Measurements from ENCODE around the gene FOXK1. TPM values are rescaled to one million over a fixed set of nuclear protein-coding genes. Genes with fewer than 3 reads are reported as not detected.

Gene FOXK1
- total RNA-seq, 2 donors from 2014 or later = 19.4 to 24.8 TPM

DNA sequence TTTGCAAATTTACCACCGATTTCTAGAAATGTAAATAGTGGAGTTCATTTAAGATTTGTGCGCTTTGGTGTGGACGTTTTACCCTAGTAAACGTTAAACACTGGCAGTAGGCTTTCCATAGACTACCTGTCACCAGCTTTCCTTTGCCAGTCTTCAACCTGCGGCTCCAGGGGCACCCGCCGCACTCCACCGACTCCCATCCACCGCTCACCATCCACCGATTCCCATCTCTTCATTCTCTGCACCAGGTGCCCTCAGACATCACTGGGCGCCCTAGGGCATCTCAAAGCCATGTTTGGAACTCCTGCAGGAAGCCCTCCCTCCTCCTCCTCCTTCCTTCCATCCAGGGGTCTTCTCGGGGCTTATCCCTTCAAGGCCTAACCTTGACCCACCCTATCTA, 91.9 kb downstream of the FOXK1 start:
- DNase-seq (ENCODE audit: low spot score) = no peak
- Histone ChIP-seq H3K27me3 (no peaks in the 10 kb centered on the region), H3K9me3 (no peaks in the 10 kb centered on the region), H3K27ac (no peak overlapping the region), H3K4me1 (peaks cover 0 to 47% of the 10 kb centered on the region in 2 donors), H3K4me3 (no peak overlapping the region), H3K36me3 (no peaks in the 10 kb centered on the region)
- TF ChIP-seq, protein P1, sequence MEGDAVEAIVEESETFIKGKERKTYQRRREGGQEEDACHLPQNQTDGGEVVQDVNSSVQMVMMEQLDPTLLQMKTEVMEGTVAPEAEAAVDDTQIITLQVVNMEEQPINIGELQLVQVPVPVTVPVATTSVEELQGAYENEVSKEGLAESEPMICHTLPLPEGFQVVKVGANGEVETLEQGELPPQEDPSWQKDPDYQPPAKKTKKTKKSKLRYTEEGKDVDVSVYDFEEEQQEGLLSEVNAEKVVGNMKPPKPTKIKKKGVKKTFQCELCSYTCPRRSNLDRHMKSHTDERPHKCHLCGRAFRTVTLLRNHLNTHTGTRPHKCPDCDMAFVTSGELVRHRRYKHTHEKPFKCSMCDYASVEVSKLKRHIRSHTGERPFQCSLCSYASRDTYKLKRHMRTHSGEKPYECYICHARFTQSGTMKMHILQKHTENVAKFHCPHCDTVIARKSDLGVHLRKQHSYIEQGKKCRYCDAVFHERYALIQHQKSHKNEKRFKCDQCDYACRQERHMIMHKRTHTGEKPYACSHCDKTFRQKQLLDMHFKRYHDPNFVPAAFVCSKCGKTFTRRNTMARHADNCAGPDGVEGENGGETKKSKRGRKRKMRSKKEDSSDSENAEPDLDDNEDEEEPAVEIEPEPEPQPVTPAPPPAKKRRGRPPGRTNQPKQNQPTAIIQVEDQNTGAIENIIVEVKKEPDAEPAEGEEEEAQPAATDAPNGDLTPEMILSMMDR (IDR thresholded peaks at IDR 0.05) = no peak

DNA sequence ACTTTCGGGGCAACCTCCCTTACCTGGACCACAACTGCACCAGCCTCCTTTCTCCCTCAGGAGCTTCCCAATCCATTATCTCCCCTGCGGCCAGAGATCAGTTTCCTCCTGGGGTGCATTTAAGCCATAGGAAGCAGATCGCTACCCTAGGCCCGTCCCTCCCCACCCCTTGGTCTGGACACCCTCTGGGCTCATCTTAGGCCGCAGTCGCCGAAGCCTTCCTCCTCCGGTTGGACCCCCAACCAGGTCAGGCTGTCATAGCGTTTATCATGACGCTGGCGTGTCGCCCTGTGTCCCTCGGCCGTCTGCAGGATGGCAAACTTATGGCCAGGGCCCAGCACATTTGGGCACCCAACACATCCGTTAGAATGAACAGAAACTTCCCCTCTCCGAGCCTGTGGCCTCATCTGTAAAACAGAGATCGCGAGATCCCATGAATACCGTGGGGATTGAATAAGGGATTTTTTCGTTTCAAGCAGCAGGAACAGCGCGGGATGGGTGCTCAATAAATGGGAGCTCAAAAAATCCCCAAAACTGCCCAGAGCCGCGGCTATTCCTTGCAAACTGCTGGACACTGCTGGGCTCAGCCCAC, 92.7 kb downstream of the FOXK1 start:
- no peak for DNase-seq (ENCODE audit: low spot score)
- TF ChIP-seq, protein P1 (IDR thresholded peaks at IDR 0.05) = no peak
- Histone ChIP-seq H3K4me1 (peaks cover 0 to 40% of the 10 kb centered on the region in 2 donors), H3K27ac (peak overlapping the region; percentile 91 to 96), H3K9me3 (no peaks in the 10 kb centered on the region), H3K4me3 (peak overlapping the region; percentile 85 to 91), H3K27me3 (no peaks in the 10 kb centered on the region), H3K36me3 (no peaks in the 10 kb centered on the region)

DNA sequence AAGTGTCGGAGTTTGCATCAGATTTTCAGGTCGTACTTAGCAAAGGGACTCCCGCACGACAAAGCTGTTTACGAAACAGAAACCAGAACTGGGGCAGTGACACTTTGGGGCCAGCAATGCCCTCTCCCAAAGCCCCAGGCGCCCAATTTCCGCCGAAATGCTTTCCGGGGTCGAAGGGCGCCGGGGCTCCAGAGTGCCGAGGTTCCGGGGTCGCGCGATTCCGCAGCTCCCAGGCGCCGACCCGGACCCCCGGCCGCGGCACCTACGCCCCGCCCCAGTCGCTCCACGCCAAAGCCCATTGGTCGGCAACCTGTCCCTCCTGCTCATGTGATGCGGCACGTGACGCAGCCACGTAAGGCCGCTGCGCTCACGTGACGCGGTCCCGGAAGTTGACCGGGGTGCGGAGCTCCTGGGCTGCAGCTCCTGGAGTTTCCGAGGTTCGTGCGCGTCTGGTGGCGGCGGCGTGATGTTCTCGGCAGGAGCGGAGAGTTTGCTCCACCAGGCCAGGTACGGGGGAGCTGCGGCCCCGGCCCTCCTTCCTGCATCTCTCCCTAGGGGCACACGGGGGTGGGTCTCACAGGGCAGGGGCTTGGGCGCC, 93.3 kb downstream of the FOXK1 start, which contains the start of gene AP5Z1:
AP5Z1 (plus strand) TSS at position 374 of the 598 bp plus-strand sequence; CDS start at position 467, 93 bp downstream.
- Histone ChIP-seq H3K27ac (peak within 1 kb of the TSS; percentile 91 to 96), H3K9me3 (no peaks in the 10 kb centered on the region), H3K4me1 (peaks cover 0 to 34% of the 10 kb centered on the region in 2 donors), H3K36me3 (no peaks in the 10 kb centered on the region), H3K4me3 (peak within 1 kb of the TSS; percentile 85 to 91), H3K27me3 (no peaks in the 10 kb centered on the region)
- DNase-seq (ENCODE audit: low spot score) = peak; percentile 96
- TF ChIP-seq, protein P1 (IDR thresholded peaks at IDR 0.05) = no peak

DNA sequence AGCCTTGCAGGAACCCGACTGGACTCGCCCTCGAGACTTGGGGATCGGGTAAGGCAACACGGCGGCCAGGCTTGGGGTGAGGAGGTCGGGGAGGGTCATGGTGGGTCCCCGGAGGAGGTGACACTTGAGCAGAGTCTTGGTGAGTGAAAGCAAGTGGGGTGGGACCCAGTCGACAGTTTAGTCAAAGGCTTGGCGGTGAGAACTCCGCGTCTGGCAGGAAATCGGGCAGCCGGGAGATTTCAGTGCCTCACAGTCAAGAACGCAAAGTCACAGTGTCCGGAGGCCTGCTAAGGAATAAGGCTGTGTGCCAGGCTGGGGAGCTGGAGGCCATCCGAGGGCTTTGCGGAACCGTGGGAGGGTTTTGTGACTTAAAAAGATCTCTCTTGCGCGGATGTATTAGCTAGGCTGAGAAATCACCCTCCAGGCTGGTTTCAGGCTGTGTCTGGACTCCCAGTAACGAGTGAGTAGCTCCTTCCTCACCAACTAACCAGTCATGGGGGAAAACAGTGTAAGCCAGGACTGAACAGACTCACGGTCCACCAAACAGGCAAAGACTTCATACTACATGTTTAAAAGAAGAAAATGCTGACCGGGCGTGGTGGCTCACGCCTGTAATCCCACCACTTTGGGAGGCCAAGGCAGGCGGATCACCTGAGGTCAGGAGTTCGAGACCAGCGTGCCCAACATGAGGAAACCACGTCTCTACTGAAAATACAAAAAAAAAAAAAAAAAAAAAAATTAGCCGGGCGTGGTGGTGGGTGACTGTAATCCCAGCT, 93.9 kb downstream of the FOXK1 start:
- Histone ChIP-seq H3K27me3 (no peaks in the 10 kb centered on the region), H3K9me3 (no peaks in the 10 kb centered on the region), H3K4me3 (peak overlapping the region; percentile 85 to 91), H3K27ac (peak overlapping the region; percentile 91 to 96), H3K36me3 (peaks cover 2% of the 10 kb centered on the region), H3K4me1 (peaks cover 0 to 32% of the 10 kb centered on the region in 2 donors)
- TF ChIP-seq, protein P1 (IDR thresholded peaks at IDR 0.05) = no peak
- peak; percentile 68 for DNase-seq (ENCODE audit: low spot score)

DNA sequence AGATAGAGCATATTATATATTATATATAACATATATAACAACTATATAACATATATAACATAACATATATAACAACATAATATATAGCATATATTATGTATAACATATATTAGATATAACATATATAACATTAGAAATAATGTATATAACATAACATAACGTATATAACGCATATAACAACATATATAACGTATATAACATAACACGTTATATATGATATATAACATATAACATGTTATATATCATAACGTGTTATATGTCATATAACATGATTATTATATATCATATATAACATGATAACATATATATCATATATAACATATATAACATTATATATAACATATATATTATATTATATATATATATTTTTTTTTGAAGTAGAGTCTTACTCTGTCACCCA, 97.0 kb downstream of the FOXK1 start:
- Histone ChIP-seq H3K27ac (no peak overlapping the region), H3K4me1 (peaks cover 0 to 27% of the 10 kb centered on the region in 2 donors), H3K36me3 (peaks cover 33% of the 10 kb centered on the region), H3K27me3 (no peaks in the 10 kb centered on the region), H3K9me3 (no peaks in the 10 kb centered on the region), H3K4me3 (no peak overlapping the region)
- no peak for DNase-seq (ENCODE audit: low spot score)
- TF ChIP-seq, protein P1 (IDR thresholded peaks at IDR 0.05) = no peak

Measured in right atrium auricular region (tissue), 2 donors.